Smooth muscle cell (in vitro differentiated cells): ENCODE data around the gene LETM1. TPM values are rescaled to one million over a fixed set of nuclear protein-coding genes. Genes with fewer than 3 reads are reported as not detected.
A peak's percentile ranks its signal among the peaks of the same experiment; 100 is the strongest.

Experiments used
- DNase-seq: peaks from one replicate; lab custom pipeline; 2025; ENCODE audit not compliant: unreplicated experiment; lab: John Stamatoyannopoulos, UW
- H2AFZ ChIP-seq: fragments of 200-600 bp; sonication (generic); 2 replicates; pipeline ENCODE4 v1.6.0; 2016; ENCODE audit warnings: antibody characterized with exemption, low read depth, mild to moderate bottlenecking
- H3F3A ChIP-seq: fragments of 200-600 bp; sonication (generic); 2 replicates; pipeline ENCODE4 v1.6.0; 2017; ENCODE audit warnings: antibody characterized with exemption, low read depth
- H3K27ac ChIP-seq: fragments of 200-600 bp; sonication (generic); 2 replicates; pipeline ENCODE4 v1.5.1; 2016; ENCODE audit warnings: low read depth, mild to moderate bottlenecking
- H3K27me3 ChIP-seq: fragments of 200-600 bp; sonication (generic); 2 replicates; pipeline ENCODE4 v1.6.1; 2016; ENCODE audit warnings: low read depth, mild to moderate bottlenecking
- H3K36me3 ChIP-seq: fragments of 200-600 bp; sonication (generic); 2 replicates; pipeline ENCODE4 v1.5.1; 2016; ENCODE audit warnings: low read depth
- H3K4me1 ChIP-seq: fragments of 200-600 bp; sonication (generic); 2 replicates; pipeline ENCODE4 v1.5.1; 2016; ENCODE audit warnings: low read depth
- H3K4me2 ChIP-seq: fragments of 200-600 bp; sonication (generic); 2 replicates; pipeline ENCODE4 v1.6.0; 2016; ENCODE audit warnings: mild to moderate bottlenecking
- H3K4me3 ChIP-seq: fragments of 200-600 bp; sonication (generic); 2 replicates; pipeline ENCODE4 v1.5.1; 2016; ENCODE audit warnings: mild to moderate bottlenecking
- H3K79me2 ChIP-seq: fragments of 200-600 bp; sonication (generic); 2 replicates; pipeline ENCODE4 v1.6.0; 2016; ENCODE audit warnings: low read depth, mild to moderate bottlenecking
- H3K9ac ChIP-seq: fragments of 200-600 bp; sonication (generic); 2 replicates; pipeline ENCODE4 v1.6.0; 2016; ENCODE audit warnings: low read depth
- H3K9me3 ChIP-seq: fragments of 200-600 bp; sonication (generic); replicated peaks from 2 replicates; pipeline ENCODE4 v1.5.1; 2016; ENCODE audit warnings: low read depth
- H4K20me1 ChIP-seq: fragments of 200-600 bp; sonication (generic); 2 replicates; pipeline ENCODE4 v1.6.0; 2016; ENCODE audit warnings: low read depth
- WGBS: methylation state at CpG from one replicate; pipeline ENCODE4 v1.1.7; 2016; ENCODE audit warnings: low lambda C conversion rate; 5-methylcytosine and 5-hydroxymethylcytosine counted together
- polyA plus RNA-seq: library from polyadenylated mRNA; unstranded; fragments of >200 nt; fragmentation: Nextera tagmentation; extraction: Ambion mirVana; gene quantifications from 2 replicates; pipeline ENCODE4 v1.2.1, GENCODE V29; 2016
- total RNA-seq: library from RNA; depleted of rRNA; stranded (reverse); fragments of >200 nt; gene quantifications from 2 replicates; pipeline ENCODE4 v1.2.3, GENCODE V29; 2014
- TF ChIP-seq, protein P1 (sequence below): fragments of 200-600 bp; sonication (generic); IDR thresholded peaks from 2 replicates; pipeline ENCODE4 v1.5.1; 2017; ENCODE audit warnings: borderline replicate concordance, mild to moderate bottlenecking, antibody characterized with exemption; ENCODE audit not compliant: insufficient read depth, poor library complexity, severe bottlenecking

LETM1 gene
- total and polyA plus RNA-seq, 2 experiments from 2014 or later = 15.3 to 17.1 TPM

- Histone ChIP-seq H3K4me2 (no peak overlapping the region), H3K9me3 (no peaks in the 10 kb centered on the region), H3K27me3 (no peaks in the 10 kb centered on the region), H4K20me1 (peaks cover 42% of the 10 kb centered on the region), H3K36me3 (no peaks in the 10 kb centered on the region), H3K4me1 (no peaks in the 10 kb centered on the region), H3K27ac (no peak overlapping the region), H3K4me3 (no peak overlapping the region), H3F3A (no peaks in the 10 kb centered on the region), H3K9ac (no peak overlapping the region), H2AFZ (no peak overlapping the region), H3K79me2 (peaks cover 13% of the 10 kb centered on the region)
- 33% methylated on average over 15 of the region's 15 CpGs for WGBS
- peak; percentile 19 for DNase-seq
- TF ChIP-seq, protein P1, sequence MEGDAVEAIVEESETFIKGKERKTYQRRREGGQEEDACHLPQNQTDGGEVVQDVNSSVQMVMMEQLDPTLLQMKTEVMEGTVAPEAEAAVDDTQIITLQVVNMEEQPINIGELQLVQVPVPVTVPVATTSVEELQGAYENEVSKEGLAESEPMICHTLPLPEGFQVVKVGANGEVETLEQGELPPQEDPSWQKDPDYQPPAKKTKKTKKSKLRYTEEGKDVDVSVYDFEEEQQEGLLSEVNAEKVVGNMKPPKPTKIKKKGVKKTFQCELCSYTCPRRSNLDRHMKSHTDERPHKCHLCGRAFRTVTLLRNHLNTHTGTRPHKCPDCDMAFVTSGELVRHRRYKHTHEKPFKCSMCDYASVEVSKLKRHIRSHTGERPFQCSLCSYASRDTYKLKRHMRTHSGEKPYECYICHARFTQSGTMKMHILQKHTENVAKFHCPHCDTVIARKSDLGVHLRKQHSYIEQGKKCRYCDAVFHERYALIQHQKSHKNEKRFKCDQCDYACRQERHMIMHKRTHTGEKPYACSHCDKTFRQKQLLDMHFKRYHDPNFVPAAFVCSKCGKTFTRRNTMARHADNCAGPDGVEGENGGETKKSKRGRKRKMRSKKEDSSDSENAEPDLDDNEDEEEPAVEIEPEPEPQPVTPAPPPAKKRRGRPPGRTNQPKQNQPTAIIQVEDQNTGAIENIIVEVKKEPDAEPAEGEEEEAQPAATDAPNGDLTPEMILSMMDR = peak; percentile 93
Measured at GRCh38 chr4:1899149-1900086, 43.5 kb upstream of the LETM1 start.

- Histone ChIP-seq H3F3A (no peaks in the 10 kb centered on the region), H3K9ac (no peak overlapping the region), H3K79me2 (peaks cover 17% of the 10 kb centered on the region), H3K4me2 (no peak overlapping the region), H3K4me3 (no peak overlapping the region), H4K20me1 (peaks cover 50% of the 10 kb centered on the region), H2AFZ (no peak overlapping the region), H3K9me3 (no peaks in the 10 kb centered on the region), H3K36me3 (no peaks in the 10 kb centered on the region), H3K27ac (no peak overlapping the region), H3K27me3 (no peaks in the 10 kb centered on the region), H3K4me1 (no peaks in the 10 kb centered on the region)
- WGBS = 100% methylated on average over 1 of the region's 1 CpG
- TF ChIP-seq, protein P1 = no peak
- no peak for DNase-seq
Measured at GRCh38 chr4:1898681-1899080, 42.7 kb upstream of the LETM1 start.

- peaks cover 52% of the 10 kb centered on the region for H4K20me1 ChIP-seq
- TF ChIP-seq, protein P1 = no peak
Measured at GRCh38 chr4:1898007-1898406, 42.1 kb upstream of the LETM1 start.

More at GRCh38 chr4:1898007-1898406, 42.1 kb upstream of the LETM1 start:
- Histone ChIP-seq H3K4me1 (no peaks in the 10 kb centered on the region), H3K79me2 (peaks cover 20% of the 10 kb centered on the region), H3K27ac (no peak overlapping the region), H3F3A (no peaks in the 10 kb centered on the region), H3K9me3 (no peaks in the 10 kb centered on the region), H3K36me3 (no peaks in the 10 kb centered on the region), H3K9ac (no peak overlapping the region), H3K27me3 (no peaks in the 10 kb centered on the region), H3K4me3 (no peak overlapping the region), H3K4me2 (no peak overlapping the region), H2AFZ (no peak overlapping the region)
- WGBS = 95% methylated on average over 6 of the region's 6 CpGs
- DNase-seq = no peak
